Measurements from ENCODE around the gene FUOM. TPM values are rescaled to one million over a fixed set of nuclear protein-coding genes. Genes with fewer than 3 reads are reported as not detected.

The FUOM gene
- polyA plus RNA-seq, 1 donor from 2014 or later: not detected

DNA sequence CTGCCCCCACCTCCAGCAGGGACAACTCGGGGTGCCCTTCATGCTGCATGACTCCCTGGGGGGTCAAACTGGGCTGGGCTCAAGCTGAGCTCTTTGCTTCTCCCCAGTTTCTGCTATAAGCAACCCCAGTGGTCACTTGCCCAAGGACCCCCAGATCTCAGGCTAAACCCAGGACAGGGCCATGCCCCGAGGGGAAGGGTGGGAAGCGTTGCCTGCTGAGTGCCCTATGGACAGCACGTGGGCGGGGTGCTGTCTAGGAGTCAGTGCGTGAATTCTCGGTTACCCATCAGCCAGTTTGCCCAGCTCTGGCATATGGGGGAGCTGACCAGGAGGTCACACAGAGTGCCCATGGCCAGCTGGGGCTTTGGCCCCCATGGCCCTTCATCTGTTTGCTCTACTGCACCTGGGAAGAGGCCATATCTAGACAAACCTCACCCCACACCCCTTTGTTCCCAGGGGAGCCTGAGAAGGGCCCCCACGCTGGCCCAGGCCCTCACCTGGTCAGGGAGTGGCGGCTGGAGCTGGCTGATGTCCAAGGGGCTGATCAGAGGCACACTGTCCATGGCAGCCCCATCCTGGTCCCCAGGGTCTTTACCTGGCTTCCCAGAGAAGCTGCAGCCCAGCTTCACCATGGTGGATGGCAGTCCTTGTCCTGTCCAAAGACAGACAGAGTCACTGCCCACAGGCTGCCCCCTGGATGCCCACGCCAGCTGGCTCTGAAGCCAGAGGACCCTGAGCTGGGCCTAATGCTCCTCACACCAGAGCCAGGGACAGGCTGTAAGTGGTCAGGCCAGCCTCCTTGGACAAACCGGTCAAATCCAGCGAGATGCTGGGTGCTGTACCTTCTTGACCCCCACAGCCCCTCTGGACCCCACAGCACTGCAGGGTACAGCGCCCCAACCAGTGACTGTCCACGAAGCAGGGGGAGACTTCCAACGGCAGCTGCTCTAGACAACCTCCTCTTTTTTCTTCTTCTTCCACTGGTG is 29.2 kb downstream of the FUOM start:
- Histone ChIP-seq H3K27me3 (ENCODE audit: insufficient read depth, low read depth, low read length) (peaks cover 25% of the 10 kb centered on the region), H3K79me2 (replicated peaks; ENCODE audit: insufficient read depth, low read length) (no peaks in the 10 kb centered on the region), H3K9me3 (ENCODE audit: low read length) (no peaks in the 10 kb centered on the region), H3K4me2 (ENCODE audit: low read length) (no peak overlapping the region), H3K27ac (ENCODE audit: low read length) (no peak overlapping the region), H4K20me1 (ENCODE audit: insufficient read depth) (no peaks in the 10 kb centered on the region), H3K4me3 (ENCODE audit: low read length) (no peak overlapping the region), H3K9me2 (ENCODE audit: insufficient read depth, low read length) (no peaks in the 10 kb centered on the region), H3K9ac (ENCODE audit: low read length) (no peak overlapping the region), H3F3A (ENCODE audit: insufficient read depth, low read length, poor library complexity, severe bottlenecking) (no peaks in the 10 kb centered on the region), H2AFZ (ENCODE audit: low read depth, low read length) (no peak overlapping the region), H3K36me3 (ENCODE audit: insufficient read depth, low read length) (no peaks in the 10 kb centered on the region)
- TF ChIP-seq SMC3 (conservative IDR thresholded peaks at IDR 0.05; ENCODE audit: poor library complexity) (no peak), MXI1 (conservative IDR thresholded peaks at IDR 0.05; ENCODE audit: poor library complexity, severe bottlenecking) (no peak), TAF1 (IDR thresholded peaks at IDR 0.05; ENCODE audit: low read depth) (no peak)
- TF ChIP-seq, protein P1, sequence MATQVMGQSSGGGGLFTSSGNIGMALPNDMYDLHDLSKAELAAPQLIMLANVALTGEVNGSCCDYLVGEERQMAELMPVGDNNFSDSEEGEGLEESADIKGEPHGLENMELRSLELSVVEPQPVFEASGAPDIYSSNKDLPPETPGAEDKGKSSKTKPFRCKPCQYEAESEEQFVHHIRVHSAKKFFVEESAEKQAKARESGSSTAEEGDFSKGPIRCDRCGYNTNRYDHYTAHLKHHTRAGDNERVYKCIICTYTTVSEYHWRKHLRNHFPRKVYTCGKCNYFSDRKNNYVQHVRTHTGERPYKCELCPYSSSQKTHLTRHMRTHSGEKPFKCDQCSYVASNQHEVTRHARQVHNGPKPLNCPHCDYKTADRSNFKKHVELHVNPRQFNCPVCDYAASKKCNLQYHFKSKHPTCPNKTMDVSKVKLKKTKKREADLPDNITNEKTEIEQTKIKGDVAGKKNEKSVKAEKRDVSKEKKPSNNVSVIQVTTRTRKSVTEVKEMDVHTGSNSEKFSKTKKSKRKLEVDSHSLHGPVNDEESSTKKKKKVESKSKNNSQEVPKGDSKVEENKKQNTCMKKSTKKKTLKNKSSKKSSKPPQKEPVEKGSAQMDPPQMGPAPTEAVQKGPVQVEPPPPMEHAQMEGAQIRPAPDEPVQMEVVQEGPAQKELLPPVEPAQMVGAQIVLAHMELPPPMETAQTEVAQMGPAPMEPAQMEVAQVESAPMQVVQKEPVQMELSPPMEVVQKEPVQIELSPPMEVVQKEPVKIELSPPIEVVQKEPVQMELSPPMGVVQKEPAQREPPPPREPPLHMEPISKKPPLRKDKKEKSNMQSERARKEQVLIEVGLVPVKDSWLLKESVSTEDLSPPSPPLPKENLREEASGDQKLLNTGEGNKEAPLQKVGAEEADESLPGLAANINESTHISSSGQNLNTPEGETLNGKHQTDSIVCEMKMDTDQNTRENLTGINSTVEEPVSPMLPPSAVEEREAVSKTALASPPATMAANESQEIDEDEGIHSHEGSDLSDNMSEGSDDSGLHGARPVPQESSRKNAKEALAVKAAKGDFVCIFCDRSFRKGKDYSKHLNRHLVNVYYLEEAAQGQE (IDR thresholded peaks at IDR 0.05; ENCODE audit: borderline replicate concordance): no peak
- TF ChIP-seq, protein P2, sequence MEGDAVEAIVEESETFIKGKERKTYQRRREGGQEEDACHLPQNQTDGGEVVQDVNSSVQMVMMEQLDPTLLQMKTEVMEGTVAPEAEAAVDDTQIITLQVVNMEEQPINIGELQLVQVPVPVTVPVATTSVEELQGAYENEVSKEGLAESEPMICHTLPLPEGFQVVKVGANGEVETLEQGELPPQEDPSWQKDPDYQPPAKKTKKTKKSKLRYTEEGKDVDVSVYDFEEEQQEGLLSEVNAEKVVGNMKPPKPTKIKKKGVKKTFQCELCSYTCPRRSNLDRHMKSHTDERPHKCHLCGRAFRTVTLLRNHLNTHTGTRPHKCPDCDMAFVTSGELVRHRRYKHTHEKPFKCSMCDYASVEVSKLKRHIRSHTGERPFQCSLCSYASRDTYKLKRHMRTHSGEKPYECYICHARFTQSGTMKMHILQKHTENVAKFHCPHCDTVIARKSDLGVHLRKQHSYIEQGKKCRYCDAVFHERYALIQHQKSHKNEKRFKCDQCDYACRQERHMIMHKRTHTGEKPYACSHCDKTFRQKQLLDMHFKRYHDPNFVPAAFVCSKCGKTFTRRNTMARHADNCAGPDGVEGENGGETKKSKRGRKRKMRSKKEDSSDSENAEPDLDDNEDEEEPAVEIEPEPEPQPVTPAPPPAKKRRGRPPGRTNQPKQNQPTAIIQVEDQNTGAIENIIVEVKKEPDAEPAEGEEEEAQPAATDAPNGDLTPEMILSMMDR (IDR thresholded peaks at IDR 0.05; ENCODE audit: poor library complexity, severe bottlenecking): no peak

DNA sequence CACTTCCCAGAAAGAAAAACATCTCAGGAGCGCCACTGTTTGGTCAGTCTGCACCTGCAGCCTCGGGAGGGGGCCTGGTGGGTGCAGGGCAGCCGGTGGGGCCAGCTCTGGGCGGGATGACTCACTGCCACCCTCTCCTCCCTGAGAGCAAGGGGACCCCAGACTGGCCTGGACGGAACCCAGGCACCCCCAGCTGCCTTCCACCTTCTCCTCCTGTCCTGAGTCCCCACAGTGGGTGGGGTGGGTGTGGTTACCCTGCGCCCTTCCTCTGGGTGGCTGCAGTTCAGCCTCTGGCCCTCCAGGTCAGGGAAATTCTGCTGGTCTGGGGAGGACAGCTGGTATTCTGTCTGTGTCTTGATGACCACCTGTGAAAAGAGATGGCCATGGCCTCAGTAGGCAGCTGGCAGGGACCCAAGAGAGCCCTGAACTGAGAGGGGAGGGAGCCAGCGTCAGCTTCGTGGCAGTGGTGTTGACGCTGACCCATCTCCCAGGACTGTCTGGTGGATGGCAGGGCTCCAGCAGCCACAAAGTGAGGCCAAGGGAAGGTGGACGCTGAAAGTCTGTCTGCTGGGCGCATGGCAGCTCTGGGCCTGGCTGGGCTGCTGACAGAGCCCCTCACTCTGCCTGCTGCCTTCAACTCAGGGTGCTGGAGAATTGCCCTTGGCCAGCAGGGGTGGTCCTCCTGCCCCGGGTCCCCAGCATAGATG is 30.0 kb downstream of the FUOM start:
- Histone ChIP-seq H3K27ac (ENCODE audit: low read length) (no peak overlapping the region), H3F3A (ENCODE audit: insufficient read depth, low read length, poor library complexity, severe bottlenecking) (no peaks in the 10 kb centered on the region), H3K4me2 (ENCODE audit: low read length) (no peak overlapping the region), H4K20me1 (ENCODE audit: insufficient read depth) (no peaks in the 10 kb centered on the region), H3K9me2 (ENCODE audit: insufficient read depth, low read length) (no peaks in the 10 kb centered on the region), H3K27me3 (ENCODE audit: insufficient read depth, low read depth, low read length) (peaks cover 25% of the 10 kb centered on the region), H3K36me3 (ENCODE audit: insufficient read depth, low read length) (no peaks in the 10 kb centered on the region), H2AFZ (ENCODE audit: low read depth, low read length) (no peak overlapping the region), H3K4me3 (ENCODE audit: low read length) (no peak overlapping the region), H3K9ac (ENCODE audit: low read length) (no peak overlapping the region), H3K79me2 (replicated peaks; ENCODE audit: insufficient read depth, low read length) (no peaks in the 10 kb centered on the region), H3K9me3 (ENCODE audit: low read length) (no peaks in the 10 kb centered on the region)
- TF ChIP-seq EZH2 (IDR thresholded peaks at IDR 0.05; ENCODE audit: borderline replicate concordance, insufficient read depth, low read length, poor library complexity, severe bottlenecking): no peak
- no peak for TF ChIP-seq EP300 (conservative IDR thresholded peaks at IDR 0.05; ENCODE audit: poor library complexity, severe bottlenecking)
- no peak for TF ChIP-seq SMC3 (conservative IDR thresholded peaks at IDR 0.05; ENCODE audit: poor library complexity)
- TF ChIP-seq TAF1 (IDR thresholded peaks at IDR 0.05; ENCODE audit: low read depth): no peak
- no peak for TF ChIP-seq POLR2AphosphoS5 (IDR thresholded peaks at IDR 0.05)
- no peak for TF ChIP-seq RAD21 (conservative IDR thresholded peaks at IDR 0.05)
- TF ChIP-seq, protein P1 (IDR thresholded peaks at IDR 0.05; ENCODE audit: borderline replicate concordance): no peak
- TF ChIP-seq MXI1 (conservative IDR thresholded peaks at IDR 0.05; ENCODE audit: poor library complexity, severe bottlenecking): no peak
- TF ChIP-seq, protein P2 (IDR thresholded peaks at IDR 0.05; ENCODE audit: poor library complexity, severe bottlenecking): no peak

All from neural cell (in vitro differentiated cells).